Stimulated activated CD4-positive, alpha-beta T cell treated with anti-CD3 and anti-CD28 coated beads, Interleukin-1b, Interleukin-23, amount 100 ng/mL, for 1 hour (primary cell): Measurements from ENCODE around the gene TBC1D16.

ENCODE experiments used
- DNase-seq, 2 donors: peaks; one replicate each; pipeline ENCODE4 v3.0.0-alpha.2; 2020; ENCODE audit warnings: low read depth in 2 of 2

Gene TBC1D16

GRCh38 chr17:80025796-80026195 is 9.9 kb downstream of the TBC1D16 start:
- no peak for DNase-seq

- no peak for DNase-seq
Measured at GRCh38 chr17:80025140-80025539, 10.5 kb downstream of the TBC1D16 start.

- DNase-seq, result no peak
Measured at GRCh38 chr17:80024206-80024972, 11.3 kb downstream of the TBC1D16 start.

GRCh38 chr17:80023481-80024205 is 12.0 kb downstream of the TBC1D16 start:
- DNase-seq, result no peak

GRCh38 chr17:80021600-80021999 is 14.1 kb downstream of the TBC1D16 start:
- no peak for DNase-seq

GRCh38 chr17:80018917-80019651 is 16.6 kb downstream of the TBC1D16 start:
- no peak for DNase-seq

GRCh38 chr17:80017226-80018010 is 18.3 kb downstream of the TBC1D16 start:
- DNase-seq, result no peak

GRCh38 chr17:80012765-80013741 is 22.6 kb downstream of the TBC1D16 start:
- no peak for DNase-seq

GRCh38 chr17:80011989-80012555 is 23.6 kb downstream of the TBC1D16 start:
- no peak for DNase-seq

- DNase-seq, result no peak
Measured at GRCh38 chr17:80010283-80010858, 25.3 kb downstream of the TBC1D16 start.

GRCh38 chr17:80009391-80010282 is 26.0 kb downstream of the TBC1D16 start:
- DNase-seq, result no peak

- no peak for DNase-seq
Measured at GRCh38 chr17:80008848-80009247, 26.8 kb downstream of the TBC1D16 start.

- peak; percentile 50 to 71 for DNase-seq
Measured at GRCh38 chr17:80008383-80008840, 27.3 kb downstream of the TBC1D16 start.

GRCh38 chr17:80007939-80008338 is 27.7 kb downstream of the TBC1D16 start:
- no peak for DNase-seq

- DNase-seq, result no peak
Measured at GRCh38 chr17:80006811-80007752, 28.6 kb downstream of the TBC1D16 start.

GRCh38 chr17:80006339-80006720 is 29.3 kb downstream of the TBC1D16 start:
- DNase-seq, result no peak
